Stimulated activated CD8-positive, alpha-beta memory T cell treated with anti-CD3 and anti-CD28 coated beads, Interleukin-2, amount 100 ng/mL, for 1 hour (primary cell): ENCODE data around the gene ALG5.
A peak's percentile ranks its signal among the peaks of the same experiment; 100 is the strongest.

ENCODE experiments used
- DNase-seq, 2 donors: peaks; one replicate each; pipeline ENCODE4 v3.0.0-alpha.2; 2020; ENCODE audit warnings: low read depth in 2 of 2

The ALG5 gene, protein sequence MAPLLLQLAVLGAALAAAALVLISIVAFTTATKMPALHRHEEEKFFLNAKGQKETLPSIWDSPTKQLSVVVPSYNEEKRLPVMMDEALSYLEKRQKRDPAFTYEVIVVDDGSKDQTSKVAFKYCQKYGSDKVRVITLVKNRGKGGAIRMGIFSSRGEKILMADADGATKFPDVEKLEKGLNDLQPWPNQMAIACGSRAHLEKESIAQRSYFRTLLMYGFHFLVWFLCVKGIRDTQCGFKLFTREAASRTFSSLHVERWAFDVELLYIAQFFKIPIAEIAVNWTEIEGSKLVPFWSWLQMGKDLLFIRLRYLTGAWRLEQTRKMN

DNA sequence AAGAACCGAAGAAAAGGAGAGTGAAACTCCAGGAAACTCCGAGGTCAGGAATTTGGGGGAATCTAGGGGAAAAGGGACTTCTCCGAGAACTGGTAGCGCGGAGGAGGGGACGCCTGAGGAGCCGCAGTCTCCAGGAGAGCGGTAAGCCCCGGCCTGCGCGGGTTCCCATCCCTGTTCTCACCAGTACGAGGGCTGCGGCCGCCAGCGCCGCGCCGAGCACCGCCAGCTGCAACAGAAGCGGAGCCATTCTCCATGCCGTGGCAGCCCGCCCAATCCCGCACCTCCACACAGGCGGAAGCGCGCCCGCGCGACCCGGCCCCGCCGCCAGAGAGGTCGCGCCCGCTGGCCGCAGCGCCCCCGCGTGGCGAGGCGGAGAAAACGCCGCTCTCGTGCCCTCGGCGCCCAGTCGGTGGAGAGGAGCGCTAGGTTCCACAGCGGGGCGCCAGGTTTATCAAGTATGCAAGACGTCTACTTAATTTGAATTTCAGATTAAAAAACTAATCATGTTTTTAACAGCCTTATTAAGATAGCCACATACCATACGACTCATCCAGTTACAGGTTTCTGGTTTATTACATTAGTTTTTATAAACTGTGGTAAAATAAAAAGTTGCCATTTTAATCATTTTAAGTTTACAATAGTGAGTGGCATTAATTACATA is at the start of gene ALG5:
Gene ALG5 (minus strand): TSS at position 287 of the 661 bp plus-strand sequence. CDS start 40 bp downstream, at position 247.
- DNase-seq: peak; percentile 84 to 87

DNA sequence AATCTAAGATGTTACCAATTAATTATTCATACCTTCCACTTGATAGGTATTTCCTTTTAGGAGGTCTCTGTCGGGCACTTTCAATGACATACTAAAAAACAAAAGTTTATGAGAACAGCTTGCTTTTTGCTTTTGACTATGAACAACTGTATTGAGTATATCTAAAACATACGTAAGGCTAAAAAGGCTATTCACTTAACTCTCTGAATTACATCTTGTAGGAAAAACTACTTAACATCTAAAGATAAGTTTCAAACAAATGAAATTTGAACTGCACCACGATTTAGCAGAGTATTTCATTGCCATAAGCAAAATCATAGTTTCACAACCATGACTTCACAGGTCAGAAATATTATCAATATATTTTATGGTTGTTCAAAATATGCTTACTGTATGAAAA is 48.7 kb upstream of the ALG5 start:
- no peak for DNase-seq

DNA sequence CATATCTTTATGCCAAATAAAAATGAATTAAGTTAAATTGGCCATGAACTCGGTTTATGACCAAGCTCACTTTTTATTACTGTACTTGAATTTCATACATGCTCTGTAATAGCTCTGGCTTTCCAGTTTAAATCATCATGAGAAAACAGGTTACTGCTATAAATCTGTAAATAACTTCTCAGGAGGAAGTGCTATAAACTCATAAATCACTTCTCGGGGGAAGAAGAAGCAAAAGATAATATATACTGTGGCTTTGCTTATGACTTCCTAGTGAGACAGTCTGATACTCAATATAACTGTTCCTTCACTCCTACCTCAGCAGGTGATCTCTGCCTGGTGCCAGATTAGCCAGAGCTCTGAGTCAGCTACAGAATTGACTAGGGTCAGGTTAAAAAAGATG is 47.9 kb upstream of the ALG5 start:
- no peak for DNase-seq

DNA sequence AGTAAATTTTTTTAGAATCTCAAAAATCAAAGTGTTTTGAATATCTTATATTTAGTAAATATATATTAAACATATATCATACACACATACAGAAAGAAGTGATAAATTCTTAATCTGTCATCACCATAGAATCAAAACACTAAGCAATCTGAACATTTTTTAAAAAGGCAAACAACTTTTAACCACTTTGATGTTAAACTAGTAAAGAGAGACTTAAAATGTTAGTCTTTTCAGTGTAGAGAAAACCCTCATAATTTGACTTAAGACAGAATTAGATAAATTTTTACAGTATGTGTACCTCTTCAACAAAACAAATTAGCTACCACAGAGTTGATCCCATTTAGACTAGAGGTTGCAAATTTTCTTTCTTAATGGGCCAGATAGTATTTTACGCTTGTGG is 46.9 kb upstream of the ALG5 start:
- no peak for DNase-seq

DNA sequence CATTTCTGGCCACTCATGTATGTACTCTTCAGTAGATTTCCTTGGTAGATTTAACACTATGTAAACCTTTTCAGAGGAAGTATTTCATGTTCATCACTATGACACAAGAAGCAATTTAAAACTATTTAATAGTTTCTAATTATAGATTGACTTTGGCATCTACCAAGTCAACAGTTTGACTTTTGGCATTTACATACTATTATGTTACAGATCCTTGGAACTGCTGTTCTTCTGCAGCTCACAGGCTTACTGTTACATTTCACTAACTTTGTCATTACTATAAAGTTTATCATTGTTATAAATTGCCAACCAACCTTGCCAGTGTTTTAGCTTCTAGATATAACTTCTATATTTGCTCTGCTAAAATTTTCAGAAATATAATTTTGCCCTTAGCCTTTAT is 41.6 kb upstream of the ALG5 start:
- DNase-seq: no peak

DNA sequence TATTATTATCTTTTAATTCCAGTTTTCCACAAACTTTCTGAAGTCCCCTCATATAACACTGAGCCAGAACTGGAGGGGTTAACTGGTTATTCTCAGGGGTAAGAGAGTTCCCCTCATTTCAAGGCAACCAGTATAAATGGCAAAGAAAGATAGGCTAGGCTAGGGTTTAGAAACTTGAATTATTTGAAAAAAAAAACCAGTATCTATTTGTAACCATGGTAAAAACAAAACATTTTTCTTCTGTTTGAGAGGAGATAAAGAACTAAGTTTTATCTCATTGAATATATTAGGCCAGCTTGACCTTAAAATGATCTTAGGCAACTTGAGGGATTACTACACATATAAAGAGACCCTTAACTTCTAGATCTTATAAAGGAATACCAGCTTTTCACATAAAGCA is 40.8 kb upstream of the ALG5 start:
- no peak for DNase-seq

DNA sequence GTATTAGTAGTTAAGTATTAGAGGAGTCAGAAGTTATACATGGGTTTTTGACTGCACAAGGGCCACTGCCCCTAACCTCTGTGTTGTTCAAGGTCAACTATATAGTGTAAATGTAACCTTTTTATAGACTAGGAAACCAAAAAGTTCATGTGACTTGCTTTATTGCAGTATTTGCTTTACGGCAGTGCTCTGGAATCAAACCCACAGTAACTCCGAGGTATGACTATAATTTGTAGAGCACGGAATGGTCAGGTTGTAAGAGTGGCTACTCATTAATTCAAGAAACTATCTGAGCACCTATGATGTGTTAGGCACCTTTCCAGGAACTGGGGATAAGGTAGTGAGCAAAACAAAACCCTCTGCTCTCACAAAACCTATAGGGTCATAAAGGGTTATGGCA is 38.1 kb upstream of the ALG5 start:
- no peak for DNase-seq

DNA sequence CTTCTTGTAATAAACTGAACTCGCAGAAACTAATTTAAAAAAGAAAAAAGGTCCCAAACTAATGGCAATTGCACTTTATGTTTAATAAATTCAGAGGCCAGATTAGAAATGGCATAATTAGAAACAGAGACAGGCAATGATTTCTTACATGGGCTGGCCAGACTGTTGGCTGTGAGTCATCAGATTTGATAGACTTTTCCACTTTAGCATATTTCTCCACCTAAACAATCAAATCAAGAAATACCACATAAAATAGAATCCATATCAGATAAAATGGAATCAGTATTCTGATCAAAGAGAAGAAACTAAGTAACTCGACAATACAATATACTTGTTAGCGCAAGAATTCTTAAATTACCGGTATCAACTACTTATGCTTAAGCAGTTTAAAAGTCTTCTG is 30.5 kb upstream of the ALG5 start:
- DNase-seq: no peak

DNA sequence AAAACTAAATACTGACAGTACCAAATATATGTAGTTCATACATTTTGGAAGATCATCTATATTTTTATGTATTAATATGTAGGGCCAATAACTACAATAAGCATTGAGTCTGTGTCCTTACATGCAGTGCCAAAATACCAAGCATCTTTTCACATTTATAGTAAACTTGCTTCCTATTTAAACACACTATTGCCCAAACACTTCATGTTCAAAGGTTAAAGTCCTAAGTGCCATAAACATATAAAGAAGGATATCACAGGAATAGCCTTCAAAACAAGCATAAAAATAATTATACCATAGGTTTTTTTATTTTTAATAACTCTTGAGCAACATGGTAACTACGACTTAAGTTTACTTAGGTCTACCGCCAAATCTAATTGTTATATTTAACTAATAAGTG is 28.5 kb upstream of the ALG5 start:
- DNase-seq: no peak

DNA sequence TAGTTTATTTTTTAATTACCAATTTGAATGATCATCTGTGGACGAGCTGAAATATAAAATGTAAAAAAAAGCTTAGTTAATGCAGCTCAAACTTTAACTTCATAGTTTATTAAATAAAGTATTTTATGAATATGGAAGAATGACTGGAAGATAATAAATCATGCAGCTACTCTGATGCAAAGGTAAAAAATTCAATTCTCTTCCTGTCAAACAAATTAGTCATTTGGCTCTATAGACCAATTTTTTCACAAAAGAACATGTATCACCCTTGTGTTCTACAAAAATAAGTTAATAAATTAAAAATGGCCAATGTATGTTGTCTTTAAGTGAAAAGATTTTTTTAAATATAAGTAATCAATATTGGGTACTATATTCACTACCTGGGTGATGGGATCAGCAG is 27.6 kb upstream of the ALG5 start:
- DNase-seq: no peak

DNA sequence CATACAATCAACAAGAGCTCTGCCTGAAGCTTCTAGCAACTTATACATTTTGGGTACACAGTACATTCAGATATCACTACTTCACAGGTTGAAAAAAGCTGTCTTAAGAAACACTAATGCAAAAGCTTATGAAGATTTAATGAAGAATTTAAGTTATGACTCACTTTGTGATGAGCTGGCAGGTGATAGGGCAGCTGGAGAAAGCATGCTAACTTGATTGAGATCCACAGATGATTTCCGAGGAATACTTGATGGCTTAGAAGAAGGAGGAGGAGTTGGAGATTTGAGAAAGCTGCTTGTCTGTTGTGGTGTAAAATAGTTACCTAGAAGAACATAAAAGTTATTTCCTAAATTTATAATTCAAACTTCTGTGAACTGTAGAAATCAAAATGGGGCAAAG is 24.7 kb upstream of the ALG5 start:
- no peak for DNase-seq

DNA sequence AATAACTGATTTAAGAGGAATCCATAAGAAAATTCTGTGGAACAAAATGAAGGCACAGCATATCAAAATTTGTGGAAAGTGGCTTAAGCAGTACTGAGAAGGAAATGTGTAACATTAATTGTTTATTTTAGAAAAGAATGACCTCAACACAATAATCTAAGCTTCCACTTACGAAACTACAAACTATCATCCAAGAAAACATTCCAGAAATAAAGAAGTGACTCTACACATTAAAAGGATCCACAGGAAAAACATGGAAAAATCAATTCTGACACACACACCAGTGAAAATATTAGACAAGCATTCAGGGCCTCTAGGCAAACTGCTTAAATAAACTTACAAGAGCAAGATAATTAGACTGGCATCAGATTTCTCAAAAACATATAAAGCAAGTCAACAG is 15.5 kb upstream of the ALG5 start:
- DNase-seq: no peak

DNA sequence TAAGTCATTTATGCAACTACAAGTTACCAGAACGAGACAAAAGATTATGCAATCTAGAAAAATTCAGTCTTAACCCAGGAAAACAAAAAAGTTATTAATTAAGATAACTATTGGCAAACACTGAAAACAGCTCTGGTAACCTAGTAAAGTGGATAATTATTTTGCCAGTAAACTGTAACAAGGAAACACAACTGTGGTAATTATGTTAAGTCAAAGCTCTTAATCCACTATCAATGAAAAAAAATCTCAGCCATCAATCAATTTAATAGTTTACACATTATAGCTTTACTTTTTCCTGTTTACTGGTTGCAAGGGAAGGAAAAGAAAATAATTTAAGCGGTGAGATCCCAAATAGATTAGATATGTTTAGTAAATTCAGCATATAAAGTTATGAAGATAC is 12.6 kb upstream of the ALG5 start:
- no peak for DNase-seq

DNA sequence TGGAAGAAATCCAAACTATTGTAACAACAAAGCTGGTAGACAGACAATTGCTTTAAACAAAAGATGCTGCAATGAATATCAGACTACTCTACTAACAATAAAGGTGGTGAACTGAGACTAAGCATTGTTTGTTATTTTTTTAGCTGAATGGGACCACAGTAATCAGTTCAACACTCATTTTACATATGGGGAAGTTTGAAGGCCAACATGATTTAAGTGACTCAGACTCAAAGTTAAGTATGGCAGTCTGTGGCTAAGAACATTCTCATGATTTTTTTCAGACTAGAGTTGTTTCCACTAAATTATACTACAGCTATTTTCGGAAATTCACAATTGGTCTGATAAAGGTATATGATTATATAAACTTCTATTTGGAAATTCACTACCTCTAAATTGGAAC is 11.9 kb upstream of the ALG5 start:
- no peak for DNase-seq

DNA sequence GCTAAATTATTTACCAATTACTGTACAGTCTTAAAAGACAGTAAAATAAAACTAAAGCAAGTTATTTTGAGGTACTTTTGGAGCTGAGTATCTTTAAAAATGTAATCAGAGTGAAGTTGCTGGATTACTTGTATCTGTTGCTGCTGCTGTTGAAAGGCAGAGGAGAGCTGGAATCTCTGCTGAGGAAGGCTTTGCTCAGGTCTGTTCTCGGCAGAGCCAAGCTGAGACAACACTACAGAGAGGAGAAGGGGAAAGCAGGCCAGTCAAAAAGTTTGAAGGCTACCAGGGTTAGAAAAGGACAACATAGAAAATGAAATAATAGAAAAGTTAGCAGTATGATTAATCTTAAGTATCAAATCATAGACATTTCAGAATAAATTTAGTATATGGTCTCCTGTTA is 11.3 kb upstream of the ALG5 start:
- no peak for DNase-seq

DNA sequence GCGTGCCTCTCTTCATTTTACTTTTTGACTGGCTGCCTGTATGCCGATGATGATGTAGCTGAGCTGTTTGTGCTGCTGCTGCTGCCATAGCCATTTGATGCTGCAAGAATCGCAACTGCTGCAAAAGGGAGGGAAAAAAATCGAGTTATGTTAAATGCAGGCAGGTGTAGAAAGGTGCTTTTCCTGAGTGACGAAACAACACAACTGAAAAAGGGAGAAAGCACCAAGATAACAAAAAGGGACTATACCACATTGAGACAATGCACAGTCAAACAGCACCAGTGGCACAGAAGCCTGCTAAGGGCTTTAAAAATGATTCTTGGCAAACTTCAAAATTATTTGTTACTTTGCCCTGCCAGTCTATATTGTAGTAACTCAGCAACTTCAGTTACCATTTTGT is 10.6 kb upstream of the ALG5 start:
- no peak for DNase-seq

DNA sequence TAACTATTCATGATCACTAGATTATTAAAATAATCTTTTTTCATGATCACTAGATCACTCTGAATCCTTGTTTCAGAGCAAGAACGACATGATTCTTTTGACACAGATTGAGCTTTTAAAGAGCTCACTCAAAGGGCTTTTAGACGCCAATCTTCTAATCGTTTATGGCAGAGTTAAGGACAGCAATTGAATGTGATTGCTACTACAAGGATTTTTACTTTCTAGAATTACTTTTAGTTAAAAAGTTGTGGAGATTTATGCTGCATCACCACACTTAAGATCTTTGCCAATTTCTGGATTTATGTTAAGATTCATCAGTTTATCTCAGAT is 2.7 kb upstream of the ALG5 start:
- DNase-seq: no peak

DNA sequence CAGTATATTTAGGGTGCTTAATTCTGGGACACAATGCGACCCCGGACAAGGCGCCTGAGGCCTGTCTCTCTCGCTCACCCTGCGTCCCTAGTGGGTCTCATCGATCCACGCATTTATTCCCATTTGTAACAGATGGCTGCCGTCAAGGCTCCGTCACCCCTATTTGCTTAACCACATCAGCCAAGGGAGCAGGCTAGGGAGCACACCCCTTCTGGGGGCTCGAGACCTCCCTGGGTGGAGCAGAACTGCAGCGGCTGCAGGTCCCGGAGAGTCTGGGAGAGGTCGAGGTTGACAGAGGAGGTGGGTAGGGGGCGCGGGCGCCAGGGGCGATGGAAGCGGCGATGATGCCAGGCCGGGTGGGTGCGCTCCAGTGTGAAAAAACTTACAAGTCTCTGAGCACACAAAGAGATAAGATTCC is 507 bp downstream of the ALG5 start:
- DNase-seq: peak in 1 of 2 donors; percentile 1

DNA sequence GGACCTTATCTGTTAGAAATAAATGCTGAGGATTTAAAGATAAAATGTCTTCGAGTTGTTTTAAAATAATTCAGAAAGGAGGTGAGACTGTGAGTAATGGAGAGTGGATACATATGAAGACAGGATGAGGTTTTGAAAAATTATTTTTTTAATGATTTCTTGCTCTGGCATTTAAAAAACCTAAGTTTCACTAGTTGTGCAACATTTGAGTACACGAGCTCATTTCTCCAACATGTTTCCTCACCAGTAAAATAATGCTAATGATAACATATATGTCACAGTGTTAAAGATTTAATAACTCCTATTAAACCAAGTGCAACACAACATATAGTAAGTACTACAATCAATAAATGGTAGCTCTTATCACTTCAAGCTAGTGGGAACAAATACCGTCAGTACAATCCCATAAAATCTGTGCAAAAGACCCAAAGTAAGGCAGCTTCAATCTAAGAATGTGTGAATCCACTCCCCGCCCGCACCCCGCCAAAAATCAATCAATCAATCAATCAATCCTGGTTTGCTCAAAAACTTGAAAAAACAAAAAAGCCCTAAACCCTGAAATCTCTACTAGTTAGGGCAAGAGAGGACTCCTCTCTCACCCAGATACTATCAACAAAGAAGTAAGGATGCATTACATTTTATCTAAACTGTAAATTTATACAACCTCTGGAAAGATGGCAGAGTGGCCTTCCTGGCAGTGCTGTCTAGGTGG is 1.3 kb downstream of the ALG5 start:
- no peak for DNase-seq

DNA sequence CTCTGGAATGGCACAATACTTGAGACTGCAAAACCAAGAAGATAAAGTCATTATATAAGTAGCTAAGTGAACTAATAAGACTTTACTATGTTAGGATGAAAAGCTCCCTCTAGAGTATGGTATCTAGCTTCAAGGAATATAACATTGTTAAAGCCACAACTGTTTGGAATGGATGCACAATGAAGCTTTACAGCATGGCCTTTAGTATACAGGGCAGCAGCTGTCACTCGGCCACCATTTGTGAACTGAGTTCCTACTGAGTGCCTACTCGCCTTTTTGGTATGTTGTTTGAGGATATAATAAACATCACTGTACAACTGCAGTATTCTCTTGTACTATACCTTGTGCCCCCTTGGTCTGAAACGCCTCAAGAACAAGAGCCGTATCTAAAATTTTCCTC is 6.8 kb downstream of the ALG5 start:
- no peak for DNase-seq

DNA sequence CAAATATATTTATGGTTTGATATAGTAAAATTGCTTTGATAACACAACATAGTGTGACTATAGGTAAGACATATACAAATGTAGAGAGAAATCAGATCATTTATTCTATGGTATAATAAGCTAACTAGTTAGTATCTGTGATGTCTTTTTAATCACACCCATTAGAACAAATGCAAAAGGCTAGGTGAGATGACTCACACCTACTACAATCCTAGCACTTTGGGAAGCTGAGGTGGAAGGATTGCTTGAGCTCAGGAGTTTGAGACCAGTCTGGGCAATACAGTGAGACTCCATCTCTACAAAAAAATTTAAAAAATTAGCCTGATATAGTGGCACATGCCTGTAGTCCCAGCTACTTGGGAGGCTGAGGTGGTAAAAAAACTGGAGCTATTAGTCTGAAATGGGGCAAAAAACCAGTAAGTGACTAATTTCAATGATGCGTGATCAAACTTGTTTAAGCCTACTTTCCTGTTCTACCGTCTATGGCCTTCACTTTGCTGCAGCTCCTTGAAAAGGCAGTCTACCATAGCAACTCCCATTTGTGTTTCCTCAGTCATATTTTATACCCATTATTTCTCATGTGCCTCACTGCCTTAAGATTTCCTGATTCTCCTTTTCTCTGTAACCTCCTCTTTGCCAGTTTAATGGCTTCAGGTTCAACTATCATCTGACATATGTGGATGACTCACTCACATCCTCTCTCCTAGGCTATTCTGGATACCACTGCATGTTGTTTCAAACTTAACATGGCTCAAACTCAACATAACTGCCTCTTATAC is 12.5 kb downstream of the ALG5 start:
- no peak for DNase-seq

DNA sequence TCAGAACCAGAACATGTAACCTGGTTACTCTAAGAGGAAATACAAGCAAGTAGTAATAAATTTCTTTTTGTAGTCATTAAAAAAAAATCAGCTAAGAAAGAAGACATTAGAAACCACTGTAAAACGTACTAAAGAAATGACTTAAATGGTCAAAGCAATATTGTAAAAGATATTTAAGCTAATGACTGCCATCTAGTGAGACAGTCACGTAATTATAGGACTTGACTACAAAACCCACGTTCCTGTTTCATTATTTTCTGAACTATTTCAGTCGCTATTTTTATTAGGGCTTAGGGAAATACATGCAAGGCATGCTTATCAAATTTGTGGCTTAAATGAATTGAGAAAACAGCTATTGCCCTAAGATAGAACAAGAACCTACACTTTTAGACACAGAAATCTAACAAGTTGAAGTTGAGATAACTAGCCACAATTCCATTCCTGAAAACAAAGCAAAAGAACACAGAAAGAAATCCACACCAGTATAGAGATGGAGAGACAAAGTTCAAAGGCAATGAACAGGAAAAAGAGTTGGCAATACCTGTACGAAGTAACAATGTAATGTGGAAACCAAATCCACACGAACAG is 17.9 kb downstream of the ALG5 start:
- no peak for DNase-seq
